Colon (tissue), 2 donors: ENCODE data around the gene CCL8.

Source experiments
- FAIRE-seq: peaks from 2 replicates; lab custom pipeline; 2012; peaks lifted over from hg19 to GRCh38; lab: Jason Lieb, UNC
- donor health status: control.
- donor health status: control.

Gene CCL8

GRCh38 chr17:34367486-34368195 lies 48.4 kb downstream of the CCL8 start:
- no peak for FAIRE-seq

GRCh38 chr17:34368196-34368945 lies 49.1 kb downstream of the CCL8 start:
- FAIRE-seq = no peak

GRCh38 chr17:34368946-34369500 lies 49.8 kb downstream of the CCL8 start:
- FAIRE-seq = no peak

GRCh38 chr17:34369571-34369970 lies 50.3 kb downstream of the CCL8 start:
- FAIRE-seq = no peak

GRCh38 chr17:34370376-34370996 lies 51.3 kb downstream of the CCL8 start:
- FAIRE-seq = no peak

GRCh38 chr17:34370997-34371395 lies 51.8 kb downstream of the CCL8 start:
- no peak for FAIRE-seq
